ENCODE results near the gene NOB1.
"Not testable (repeated sequence)": the region's sequence is repeated elsewhere in the genome, so short reads cannot be mapped to it uniquely, and the experiment has no call there.

NOB1 gene

GRCh38 chr16:69761983-69762813 is 7.5 kb upstream of the NOB1 start, which contains the start of gene WWP2:
WWP2 (plus strand) TSS chr16:69762332; CDS start chr16:69787011, 24,679 bp downstream.
- peak; percentile 71 for DNase-seq (ENCODE audit: low spot score)

- DNase-seq (ENCODE audit: low spot score) = not testable (repeated sequence)
Observed at GRCh38 chr16:69757375-69757774, 2.6 kb upstream of the NOB1 start.

GRCh38 chr16:69756705-69757104 is 2.0 kb upstream of the NOB1 start:
- no peak for DNase-seq (ENCODE audit: low spot score)

- no peak for DNase-seq (ENCODE audit: low spot score)
Observed at GRCh38 chr16:69754143-69754468, 620 bp downstream of the NOB1 start.

- DNase-seq (ENCODE audit: low spot score) = peak; percentile 77
Observed at GRCh38 chr16:69748694-69749345, 5.9 kb downstream of the NOB1 start.

- DNase-seq (ENCODE audit: low spot score) = no peak
Observed at GRCh38 chr16:69747115-69747514, 7.6 kb downstream of the NOB1 start.

- DNase-seq (ENCODE audit: low spot score) = no peak
Observed at GRCh38 chr16:69745959-69746358, 8.8 kb downstream of the NOB1 start.

GRCh38 chr16:69745232-69745612 is 9.5 kb downstream of the NOB1 start:
- DNase-seq (ENCODE audit: low spot score) = no peak

GRCh38 chr16:69744363-69745231 is 10.1 kb downstream of the NOB1 start:
- no peak for DNase-seq (ENCODE audit: low spot score)

- no peak for DNase-seq (ENCODE audit: low spot score)
Observed at GRCh38 chr16:69741951-69742904, 12.5 kb downstream of the NOB1 start.

GRCh38 chr16:69741519-69741918 is 13.2 kb downstream of the NOB1 start:
- DNase-seq (ENCODE audit: low spot score) = peak; percentile 45

GRCh38 chr16:69732101-69732500 is 22.6 kb downstream of the NOB1 start:
- no peak for DNase-seq (ENCODE audit: low spot score)

GRCh38 chr16:69731280-69731679 is 23.4 kb downstream of the NOB1 start:
- not testable (repeated sequence) for DNase-seq (ENCODE audit: low spot score)

- not testable (repeated sequence) for DNase-seq (ENCODE audit: low spot score)
Observed at GRCh38 chr16:69729030-69729429, 25.7 kb downstream of the NOB1 start.

- no peak for DNase-seq (ENCODE audit: low spot score)
Observed at GRCh38 chr16:69727916-69728270, 26.8 kb downstream of the NOB1 start.

- DNase-seq (ENCODE audit: low spot score) = peak; percentile 82
Observed at GRCh38 chr16:69726313-69727060, 28.2 kb downstream of the NOB1 start, which contains the start of gene NQO1. NQO1 (minus strand) TSS chr16:69726560; CDS start chr16:69726439, 121 bp downstream.

- DNase-seq (ENCODE audit: low spot score) = no peak
Observed at GRCh38 chr16:69725480-69726312, 29.0 kb downstream of the NOB1 start.

GRCh38 chr16:69724981-69725479 is 29.7 kb downstream of the NOB1 start:
- DNase-seq (ENCODE audit: low spot score) = no peak

- DNase-seq (ENCODE audit: low spot score) = no peak
Observed at GRCh38 chr16:69724414-69724873, 30.3 kb downstream of the NOB1 start.
